Peyer's patch (tissue), 4 donors: ENCODE measurements around the gene KIRREL3.

Source experiments
- POLR2A ChIP-seq, 2 donors: fragments of 450-650 bp; IDR thresholded peaks; one replicate each; pipeline ENCODE4 v1.5.1; 2017; ENCODE audit warnings: antibody characterized with exemption in 2 of 2, mild to moderate bottlenecking in 2 of 2, moderate library complexity in 2 of 2
- TF ChIP-seq, protein P1 (sequence below), 6 experiments: fragments of 450-650 bp in 4 of 6; fragments of 200-600 bp in 2 of 6; sonication (generic) in 1 of 6; IDR thresholded peaks; one replicate each; pipeline ENCODE4 v1.5.1; 2017 to 2019; ENCODE audit warnings: antibody characterized with exemption in 6 of 6, mild to moderate bottlenecking in 3 of 6, moderate library complexity in 1 of 6

DNA sequence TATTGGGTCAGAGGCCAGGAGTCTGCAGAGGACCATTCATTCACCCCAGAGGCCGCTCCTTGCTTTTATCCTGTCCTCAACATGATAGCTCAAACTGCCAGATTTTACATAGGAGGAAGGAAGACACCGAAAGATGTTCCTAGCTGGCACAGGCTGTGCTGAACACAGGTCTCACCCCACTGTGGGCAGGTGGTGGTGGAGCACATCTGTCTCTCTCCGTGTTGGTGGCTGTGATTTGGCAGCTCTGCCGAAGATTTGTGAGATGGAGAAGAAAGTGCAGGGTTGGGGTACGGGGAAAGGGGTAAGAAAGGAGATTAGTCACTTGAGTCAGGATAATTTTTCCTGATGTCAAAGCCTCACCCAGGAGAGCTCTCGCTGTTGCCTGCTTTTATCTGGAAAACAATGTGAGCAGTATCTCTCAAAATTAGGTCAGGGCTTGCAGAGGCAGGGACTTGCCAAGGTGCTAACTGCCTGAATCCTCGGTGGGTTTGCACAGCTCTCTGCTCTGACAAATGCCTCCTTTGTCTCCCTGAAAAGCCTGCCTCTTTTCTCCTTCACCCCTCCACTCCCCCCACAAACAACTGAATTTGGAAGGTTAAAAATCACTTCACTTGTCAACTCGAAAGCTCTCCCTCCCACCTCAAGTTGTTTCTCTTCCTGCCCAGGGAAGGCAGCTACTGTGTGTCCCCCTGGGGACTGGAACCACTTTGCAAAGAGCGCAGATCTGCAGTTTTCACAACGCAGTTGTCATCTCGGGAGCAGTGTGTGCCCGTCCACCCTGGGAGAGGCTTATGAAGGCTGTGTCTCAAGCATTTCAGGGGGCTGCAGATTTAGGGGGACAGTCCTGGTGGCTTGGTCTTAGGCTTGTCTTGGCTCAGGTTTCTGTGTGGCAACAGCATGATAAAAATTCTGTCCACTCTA, 345.4 kb downstream of the KIRREL3 start:
- TF ChIP-seq, protein P1, sequence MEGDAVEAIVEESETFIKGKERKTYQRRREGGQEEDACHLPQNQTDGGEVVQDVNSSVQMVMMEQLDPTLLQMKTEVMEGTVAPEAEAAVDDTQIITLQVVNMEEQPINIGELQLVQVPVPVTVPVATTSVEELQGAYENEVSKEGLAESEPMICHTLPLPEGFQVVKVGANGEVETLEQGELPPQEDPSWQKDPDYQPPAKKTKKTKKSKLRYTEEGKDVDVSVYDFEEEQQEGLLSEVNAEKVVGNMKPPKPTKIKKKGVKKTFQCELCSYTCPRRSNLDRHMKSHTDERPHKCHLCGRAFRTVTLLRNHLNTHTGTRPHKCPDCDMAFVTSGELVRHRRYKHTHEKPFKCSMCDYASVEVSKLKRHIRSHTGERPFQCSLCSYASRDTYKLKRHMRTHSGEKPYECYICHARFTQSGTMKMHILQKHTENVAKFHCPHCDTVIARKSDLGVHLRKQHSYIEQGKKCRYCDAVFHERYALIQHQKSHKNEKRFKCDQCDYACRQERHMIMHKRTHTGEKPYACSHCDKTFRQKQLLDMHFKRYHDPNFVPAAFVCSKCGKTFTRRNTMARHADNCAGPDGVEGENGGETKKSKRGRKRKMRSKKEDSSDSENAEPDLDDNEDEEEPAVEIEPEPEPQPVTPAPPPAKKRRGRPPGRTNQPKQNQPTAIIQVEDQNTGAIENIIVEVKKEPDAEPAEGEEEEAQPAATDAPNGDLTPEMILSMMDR (IDR thresholded peaks at IDR 0.05): no peak
- no peak for TF ChIP-seq POLR2A (IDR thresholded peaks at IDR 0.05)
